HG02885 (cell line): ENCODE data around the gene SMTNL2.
"Not testable (repeated sequence)": the region's sequence is repeated elsewhere in the genome, so short reads cannot be mapped to it uniquely, and the experiment has no call there.

Experiments used
- ATAC-seq: cut with Tn5 transposase; IDR thresholded peaks from one replicate; pipeline ENCODE4 v1.9.1; 2021; ENCODE audit warnings: mild to moderate bottlenecking; ENCODE audit not compliant: unreplicated experiment, poor library complexity

The SMTNL2 gene

GRCh38 chr17:4559139-4559791 lies 25.1 kb upstream of the SMTNL2 start:
- ATAC-seq: no peak

- ATAC-seq: no peak
These were observed 24.4 kb upstream of the SMTNL2 start for GRCh38 chr17:4559966-4560365.

GRCh38 chr17:4560421-4560820 lies 23.9 kb upstream of the SMTNL2 start, which contains the start of gene GGT6:
Gene GGT6 (minus strand): TSS chr17:4560577. CDS start chr17:4560521, 56 bp downstream.
- no peak for ATAC-seq

DNA sequence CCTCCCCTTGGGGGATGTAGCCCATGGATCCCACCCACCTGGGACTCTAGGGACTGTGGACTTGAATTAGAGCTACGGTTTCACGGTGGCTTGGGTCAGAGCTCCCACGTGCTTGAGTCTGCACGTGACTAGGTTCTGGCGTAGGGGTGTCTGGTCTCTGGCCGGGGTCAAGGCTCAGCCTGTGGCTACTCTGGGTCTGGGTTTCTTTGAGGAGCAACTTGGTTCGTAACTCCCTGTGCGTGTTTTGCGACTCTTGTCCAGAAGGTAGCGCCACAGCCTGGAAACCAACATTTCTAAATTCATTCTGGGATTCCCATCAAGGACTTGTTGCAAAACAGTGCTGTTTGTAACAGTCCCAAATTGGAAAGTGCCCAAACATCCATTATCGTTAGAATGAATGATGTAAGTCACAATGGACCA lies 23.5 kb upstream of the SMTNL2 start:
- ATAC-seq: no peak

DNA sequence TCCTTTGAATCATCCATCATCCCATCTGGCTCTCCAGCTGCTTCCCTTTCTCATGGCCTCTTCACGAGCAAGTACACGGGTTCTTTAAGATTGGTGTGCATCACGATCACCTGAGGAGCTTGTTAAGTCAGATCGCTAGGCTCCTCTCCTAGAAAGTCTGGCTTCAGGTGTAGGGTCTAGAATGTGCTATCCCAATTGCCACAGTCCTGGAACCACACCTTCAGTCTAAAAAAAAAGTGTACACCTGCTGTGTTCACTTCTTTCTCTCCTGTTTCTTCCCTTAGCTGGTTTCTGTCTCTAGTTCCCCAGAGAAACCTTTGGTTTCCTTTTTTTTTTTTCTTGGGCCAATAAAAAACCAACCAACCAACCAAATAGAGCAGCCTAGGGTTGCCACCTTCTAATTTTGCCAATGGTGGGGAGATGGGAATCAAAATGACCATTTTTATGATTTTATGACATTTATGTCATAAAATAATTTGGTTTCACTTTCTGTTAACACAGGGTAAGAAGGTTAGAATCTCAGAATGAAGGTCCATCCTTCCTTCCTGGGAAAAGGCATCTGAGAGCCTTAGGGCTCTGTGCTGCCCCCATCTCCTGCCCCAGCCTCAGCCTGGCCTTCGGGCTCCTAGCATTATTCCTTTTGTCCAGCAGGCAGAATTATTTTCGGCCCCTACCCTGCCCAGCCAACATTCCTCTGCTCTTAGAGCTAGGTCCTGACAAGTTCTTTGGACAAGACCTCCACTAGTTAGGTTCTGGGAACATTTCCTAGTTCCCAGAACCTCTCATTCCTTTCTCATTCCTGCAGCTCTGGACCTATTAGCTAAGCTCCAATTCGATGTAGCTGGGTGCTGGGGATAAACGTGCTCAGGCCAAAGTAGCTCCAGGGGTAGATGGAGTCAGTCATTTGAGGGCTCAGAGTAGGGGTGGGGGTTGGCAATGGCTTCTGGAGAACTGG lies 22.0 kb upstream of the SMTNL2 start:
- ATAC-seq: no peak

DNA sequence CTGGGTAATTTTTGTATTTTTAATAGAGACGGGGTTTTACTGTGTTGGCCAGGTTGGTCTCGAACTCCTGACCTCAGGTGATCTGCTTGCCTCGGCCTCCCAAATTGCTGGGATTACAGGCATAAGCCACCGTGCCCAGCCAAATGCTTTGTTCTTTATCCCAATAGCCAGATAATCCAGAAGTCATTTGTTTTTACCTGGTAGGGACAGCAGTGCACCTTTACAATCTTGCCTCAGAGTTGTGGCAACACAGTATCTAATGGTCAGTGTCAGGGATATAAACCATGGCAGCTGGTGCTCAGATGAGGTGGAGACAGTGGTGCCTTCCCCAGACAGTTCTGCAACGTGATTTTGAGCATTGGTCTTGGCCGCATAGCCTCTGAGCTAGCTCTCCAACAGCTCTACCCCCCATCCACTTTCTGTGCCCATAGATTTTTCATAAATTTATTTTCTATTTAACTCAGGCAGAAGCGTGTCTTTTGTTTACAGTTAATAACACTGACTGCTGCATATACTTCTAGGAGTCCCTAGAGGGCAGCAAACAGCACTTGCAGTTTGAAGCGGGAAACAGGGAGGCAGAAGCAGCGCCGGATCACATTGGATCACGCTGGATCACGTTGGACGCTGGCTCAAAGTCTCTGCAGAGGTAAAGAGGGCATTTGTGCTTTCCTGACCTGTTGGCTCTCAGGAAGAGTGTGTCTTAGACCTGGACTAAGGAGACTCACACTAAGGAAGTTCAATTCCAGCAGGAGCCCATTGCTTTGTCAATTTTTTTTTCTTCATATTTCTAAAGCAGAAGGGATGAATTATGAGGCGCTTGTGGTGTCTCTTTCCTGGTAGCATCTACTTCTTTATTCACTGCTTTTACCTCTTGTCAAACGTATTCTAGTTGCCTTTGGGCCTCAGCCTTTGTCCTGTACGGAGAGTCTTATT lies 18.9 kb upstream of the SMTNL2 start:
- no peak for ATAC-seq

GRCh38 chr17:4566785-4567184 lies 17.5 kb upstream of the SMTNL2 start:
- no peak for ATAC-seq

DNA sequence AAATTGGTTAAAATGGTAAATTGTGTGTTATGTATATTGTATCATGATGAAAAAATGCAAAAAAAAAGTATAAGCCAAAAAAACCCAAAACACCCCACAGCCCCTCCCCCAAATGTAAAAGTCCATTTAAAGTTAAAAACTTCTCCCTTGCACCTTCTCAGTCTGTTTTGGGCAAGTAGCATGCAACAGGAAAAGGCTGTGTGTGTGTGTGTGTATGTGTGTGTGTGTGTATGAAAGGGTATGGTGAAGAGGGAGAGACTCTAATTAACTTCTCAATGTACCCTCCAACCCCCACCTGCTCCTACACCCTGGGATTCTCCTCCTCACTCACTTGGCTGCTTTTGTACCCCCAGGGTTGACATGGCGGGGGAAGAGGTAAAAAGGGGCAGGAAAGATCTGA lies 14.7 kb upstream of the SMTNL2 start:
- no peak for ATAC-seq

- no peak for ATAC-seq
These were observed 12.2 kb upstream of the SMTNL2 start for GRCh38 chr17:4572131-4572530.

DNA sequence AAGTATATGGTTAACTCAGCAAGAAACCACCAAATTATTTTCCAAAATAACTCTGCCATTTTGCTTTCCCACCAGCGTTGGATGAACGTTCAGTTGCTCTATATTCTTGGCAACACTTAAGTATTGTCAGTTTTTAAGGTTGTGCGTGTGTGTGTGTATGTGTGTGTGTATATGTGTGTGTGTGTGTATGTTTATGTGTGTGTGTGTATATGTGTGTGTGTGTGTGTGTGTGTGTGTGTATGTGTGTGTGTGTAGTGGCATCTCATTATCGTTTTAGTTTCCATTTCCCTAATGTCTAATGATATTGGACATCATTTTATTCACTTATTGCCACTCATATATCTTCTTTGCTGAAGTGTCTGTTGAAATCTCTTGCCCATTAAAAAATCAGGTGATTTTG lies 11.2 kb upstream of the SMTNL2 start:
- no peak for ATAC-seq

DNA sequence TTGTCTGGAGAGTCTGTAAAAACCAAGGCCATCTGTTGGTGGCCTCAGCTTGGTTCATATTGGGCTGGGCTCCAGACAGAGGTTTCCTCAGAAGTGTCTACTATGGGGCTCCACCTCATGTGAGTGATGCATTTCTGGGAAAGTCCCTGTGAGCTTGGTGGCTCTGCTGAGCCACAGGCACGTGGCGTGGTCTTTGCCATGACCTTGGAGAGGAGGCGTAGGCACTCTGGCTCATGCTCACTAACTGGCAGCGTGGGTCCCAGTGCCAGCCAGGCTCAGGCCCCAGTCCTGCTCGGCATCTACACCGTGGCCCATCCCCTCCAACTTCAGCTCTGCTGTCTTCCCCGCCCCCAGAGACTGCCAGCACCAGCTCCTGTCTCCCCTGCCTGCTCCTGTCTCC lies 10.7 kb upstream of the SMTNL2 start:
- no peak for ATAC-seq

DNA sequence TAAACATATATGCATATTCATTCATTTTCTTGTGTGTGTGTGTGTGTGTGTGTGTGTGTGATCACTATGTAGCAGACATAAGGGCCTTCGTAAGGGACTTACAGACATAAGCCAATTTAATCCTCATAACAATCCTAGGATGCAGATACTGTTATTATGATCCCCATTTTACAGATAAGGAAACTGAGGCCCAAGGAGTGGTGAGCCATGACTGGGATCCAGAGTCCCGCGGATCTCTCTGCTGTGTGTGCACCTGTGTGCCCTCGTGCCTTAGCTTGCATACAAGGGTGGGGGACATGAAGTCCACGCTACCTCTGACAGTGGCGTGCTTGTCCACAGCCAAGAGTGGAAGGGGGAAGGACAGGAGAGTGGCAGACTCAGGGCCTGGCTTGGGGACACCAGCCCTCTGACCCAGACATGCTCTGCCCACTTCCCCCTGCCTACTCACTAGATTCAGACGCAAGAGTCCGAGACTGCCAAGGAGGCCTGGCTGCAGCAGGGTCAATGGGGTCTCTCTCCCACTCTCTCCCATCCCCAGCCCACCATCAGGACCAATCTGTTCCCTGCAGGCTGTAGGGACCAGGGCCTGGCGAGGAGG lies 9.8 kb upstream of the SMTNL2 start:
- no peak for ATAC-seq

DNA sequence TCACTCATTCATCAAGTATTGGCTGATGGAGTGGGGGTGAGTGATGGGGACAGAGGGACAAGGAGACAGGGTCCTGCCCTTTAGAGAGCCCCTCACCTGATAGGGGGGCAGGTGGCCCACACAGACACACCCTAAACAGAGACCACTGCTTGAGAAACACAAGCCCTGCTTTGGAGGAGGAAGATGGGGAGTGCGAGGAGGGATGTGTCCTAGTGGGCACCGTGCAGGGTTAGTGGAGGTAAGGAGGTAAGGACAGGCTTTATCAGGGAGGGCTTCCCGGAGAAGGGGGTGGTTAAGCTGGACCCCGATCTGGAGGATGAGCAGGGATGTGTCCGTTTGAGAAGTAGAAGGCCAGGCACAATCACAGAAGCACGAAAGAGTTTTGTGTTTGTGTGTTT lies 8.2 kb upstream of the SMTNL2 start:
- ATAC-seq: no peak

DNA sequence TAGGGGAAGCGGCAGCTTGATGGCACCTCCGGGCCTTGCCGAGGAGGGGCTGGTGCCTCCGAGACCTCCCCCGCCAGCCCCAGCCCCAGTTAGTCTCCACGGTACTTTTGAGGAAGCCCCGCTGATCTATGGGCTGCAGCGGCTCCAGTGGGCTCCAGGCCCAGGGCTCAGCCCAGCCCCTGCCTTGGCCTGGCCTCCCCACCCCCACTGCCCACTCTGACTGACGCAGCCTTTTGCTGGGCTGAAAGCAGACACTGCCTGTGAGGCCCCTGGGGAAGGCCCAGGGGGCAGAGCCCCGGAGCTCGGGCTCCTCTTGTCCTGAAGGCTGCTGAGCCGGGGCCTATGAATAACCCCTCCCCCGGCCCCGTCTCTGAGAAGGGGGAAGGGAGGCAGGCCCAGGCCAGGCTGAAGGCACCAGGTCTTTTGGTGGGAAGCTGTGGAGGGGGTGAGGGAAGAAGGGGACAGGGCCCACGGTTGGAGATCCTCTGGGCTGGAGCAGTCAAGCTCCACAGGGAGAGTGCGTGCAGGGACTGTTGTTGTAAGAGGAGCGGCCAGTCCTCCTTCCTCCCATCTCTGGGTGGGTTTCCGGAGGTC lies 7.5 kb upstream of the SMTNL2 start:
- no peak for ATAC-seq

DNA sequence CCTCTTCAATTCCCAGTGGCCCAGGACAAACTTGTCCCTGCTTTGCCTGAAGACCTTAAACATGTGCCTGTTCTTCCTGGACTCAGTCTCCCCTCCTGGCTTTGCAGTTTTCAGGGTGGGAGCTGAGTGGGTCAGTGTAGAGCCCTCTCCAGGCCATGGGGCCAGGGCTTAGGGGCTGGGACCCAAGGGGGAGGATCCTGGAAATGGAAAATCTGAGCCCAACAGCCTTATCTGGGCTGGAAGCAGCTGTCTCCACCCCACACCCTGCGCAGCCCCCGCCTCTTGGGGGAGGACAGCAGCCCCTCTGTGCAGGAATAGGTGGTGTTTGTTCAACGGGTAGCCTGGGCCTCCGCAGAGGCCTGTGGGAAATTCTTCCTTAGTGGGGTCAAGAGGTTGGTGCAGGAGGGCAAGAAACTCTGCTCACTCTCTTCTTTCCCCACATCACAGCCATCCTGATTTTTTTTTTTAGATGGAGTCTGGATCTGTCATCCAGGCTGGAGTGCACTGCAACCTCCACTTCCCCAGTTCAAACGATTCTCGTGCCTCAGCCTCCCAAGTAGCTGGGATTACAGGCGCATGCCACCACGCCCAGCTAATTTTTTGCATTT lies 6.8 kb upstream of the SMTNL2 start:
- ATAC-seq: no peak

DNA sequence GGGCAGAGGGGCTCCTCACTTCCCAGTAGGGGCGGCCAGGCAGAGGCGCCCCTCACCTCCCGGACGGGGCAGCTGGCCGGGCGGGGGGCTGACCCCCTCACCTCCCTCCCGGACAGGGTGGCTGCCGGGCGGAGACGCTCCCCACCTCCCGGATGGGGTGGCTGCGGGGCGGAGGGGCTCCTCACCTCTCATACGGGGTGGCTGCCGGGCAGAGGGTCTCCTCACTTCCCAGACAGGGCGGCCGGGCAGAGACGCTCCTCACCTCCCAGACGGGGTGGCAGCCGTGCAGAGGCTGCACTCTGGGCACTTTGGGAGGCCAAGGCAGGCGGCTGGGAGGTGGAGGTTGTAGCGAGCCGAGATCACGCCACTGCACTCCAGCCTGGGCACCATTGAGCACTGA lies 6.0 kb upstream of the SMTNL2 start:
- ATAC-seq: not testable (repeated sequence)

- ATAC-seq: no peak
These were observed 4.7 kb upstream of the SMTNL2 start for GRCh38 chr17:4579678-4580077.

DNA sequence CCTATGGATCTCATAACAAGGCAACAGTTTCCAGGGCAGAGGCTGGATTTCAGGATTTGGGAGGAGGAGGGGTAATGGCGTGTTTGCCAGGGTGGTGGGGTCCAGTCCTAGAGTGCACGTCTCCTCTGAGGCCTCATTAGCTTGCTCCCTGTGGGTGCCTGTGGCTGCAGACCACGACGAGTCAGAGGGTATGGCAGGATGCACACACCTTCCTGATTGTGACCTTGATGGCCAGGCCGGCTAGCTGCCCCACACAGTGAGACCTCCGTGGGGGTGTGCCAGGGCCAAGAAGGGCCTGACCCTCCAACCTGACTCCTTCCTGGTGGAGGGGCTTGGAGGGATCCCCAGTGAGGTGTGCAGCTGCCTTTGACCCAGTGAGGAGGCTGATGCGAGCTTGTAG lies 4.0 kb upstream of the SMTNL2 start:
- ATAC-seq: no peak

GRCh38 chr17:4582101-4582501 lies 2.2 kb upstream of the SMTNL2 start:
- ATAC-seq: no peak
